ENCODE data around the gene ARFGAP3.
A peak's percentile ranks its signal among the peaks of the same experiment; 100 is the strongest.

ARFGAP3 gene

DNA sequence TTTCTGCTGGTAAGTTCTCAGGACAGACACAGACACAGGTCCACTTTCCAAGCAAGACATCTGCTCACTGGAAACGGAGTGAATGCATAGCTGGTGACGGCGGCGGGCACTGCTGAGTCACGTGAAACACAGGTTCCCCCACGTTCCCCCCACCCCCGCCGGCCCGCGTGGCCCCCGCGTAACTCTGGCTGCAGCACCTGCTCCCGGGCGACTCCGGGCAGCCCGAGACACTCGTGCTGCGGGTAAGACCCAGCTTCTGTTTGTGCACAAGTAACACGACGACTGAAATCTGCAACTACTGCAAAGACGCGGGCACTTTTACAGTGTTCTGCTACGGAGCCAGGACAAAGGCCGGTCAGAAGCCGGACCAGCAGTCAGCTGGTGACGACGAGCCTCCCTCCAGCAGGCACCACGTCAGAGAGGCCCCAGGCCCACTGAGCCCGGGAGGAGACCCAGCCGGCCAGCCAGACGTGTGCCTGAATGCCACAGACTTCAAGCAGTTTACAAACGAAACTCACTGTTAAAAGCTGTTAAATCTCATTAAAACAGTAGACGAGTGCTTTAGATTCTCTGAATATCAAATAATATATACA is 12.9 kb upstream of the ARFGAP3 start:
- no peak for DNase-seq (ENCODE audit: low spot score)
- TF ChIP-seq CTCF (IDR thresholded peaks at IDR 0.05; ENCODE audit: extremely low read depth, missing control alignments), result no peak

DNA sequence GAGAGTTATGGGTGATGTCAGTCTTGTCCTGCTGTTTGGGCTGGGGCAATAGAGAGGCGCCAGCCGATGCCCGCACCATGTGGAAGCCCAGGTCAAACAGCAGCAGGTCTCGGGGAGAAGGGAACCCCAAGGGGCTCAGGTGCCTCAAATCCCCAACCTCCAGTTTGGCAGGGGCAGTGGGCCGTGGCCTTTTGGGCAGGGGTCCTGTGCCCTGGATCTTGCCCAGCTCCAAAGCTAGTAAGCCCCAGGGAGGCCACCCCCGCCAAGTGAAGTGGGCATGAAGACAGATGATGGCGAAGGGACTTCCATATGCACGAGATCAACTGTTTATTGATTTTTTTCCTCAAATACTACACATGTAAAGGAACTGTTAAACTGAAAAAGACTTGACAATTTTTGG is 12.4 kb upstream of the ARFGAP3 start:
- DNase-seq (ENCODE audit: low spot score), result no peak
- TF ChIP-seq CTCF (IDR thresholded peaks at IDR 0.05; ENCODE audit: extremely low read depth, missing control alignments), result no peak

GRCh38 chr22:42868751-42869251 is 11.7 kb upstream of the ARFGAP3 start:
- DNase-seq (ENCODE audit: low spot score), result no peak
- TF ChIP-seq CTCF (IDR thresholded peaks at IDR 0.05; ENCODE audit: extremely low read depth, missing control alignments), result no peak

GRCh38 chr22:42866100-42866499 is 9.0 kb upstream of the ARFGAP3 start:
- no peak for TF ChIP-seq CTCF (IDR thresholded peaks at IDR 0.05; ENCODE audit: extremely low read depth, missing control alignments)
- no peak for DNase-seq (ENCODE audit: low spot score)

DNA sequence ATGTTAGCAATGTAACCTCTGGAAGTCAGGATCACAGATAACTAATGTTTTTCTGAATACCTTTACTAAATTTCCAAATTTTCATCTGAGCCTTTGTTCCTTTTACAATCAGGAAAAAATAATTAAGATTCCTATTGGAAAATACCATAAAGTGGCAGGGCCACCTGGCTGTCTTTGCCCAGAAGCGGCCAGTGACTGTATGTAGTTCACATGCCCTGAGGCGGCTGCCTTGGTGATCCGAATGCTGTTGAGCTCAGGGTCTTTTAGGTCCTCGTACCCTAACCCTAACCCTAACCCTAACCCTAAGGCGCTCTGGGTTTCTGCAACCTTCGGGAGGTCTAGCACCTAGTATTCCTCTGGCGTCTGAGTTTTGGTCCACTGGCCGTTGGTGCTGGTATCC is 8.5 kb upstream of the ARFGAP3 start:
- TF ChIP-seq CTCF (IDR thresholded peaks at IDR 0.05; ENCODE audit: extremely low read depth, missing control alignments), result no peak
- no peak for DNase-seq (ENCODE audit: low spot score)

GRCh38 chr22:42863349-42863961 is 6.4 kb upstream of the ARFGAP3 start:
- DNase-seq (ENCODE audit: low spot score), result peak; percentile 37
- no peak for TF ChIP-seq CTCF (IDR thresholded peaks at IDR 0.05; ENCODE audit: extremely low read depth, missing control alignments)

- no peak for DNase-seq (ENCODE audit: low spot score)
- TF ChIP-seq CTCF (IDR thresholded peaks at IDR 0.05; ENCODE audit: extremely low read depth, missing control alignments), result no peak
Observed at GRCh38 chr22:42862045-42862734, 5.1 kb upstream of the ARFGAP3 start.

Measured in GM20000 (cell line).